Muscle of leg (tissue), 16 donors: ENCODE results near the gene APP. TPM values are rescaled to one million over a fixed set of nuclear protein-coding genes. Genes with fewer than 3 reads are reported as not detected.

ENCODE experiments used
- DNase-seq: peaks from one replicate; pipeline ENCODE4 v3.0.0; 2013
- H3K27ac ChIP-seq: one replicate; pipeline ENCODE4 v1.5.1; 2013; ENCODE audit warnings: mild to moderate bottlenecking, low read length, control low read depth
- H3K27me3 ChIP-seq: one replicate; pipeline ENCODE4 v1.6.1; 2013; ENCODE audit warnings: low read length; ENCODE audit not compliant: control insufficient read depth, insufficient read depth
- H3K36me3 ChIP-seq: one replicate; pipeline ENCODE4 v1.6.1; 2013; ENCODE audit warnings: low read length; ENCODE audit not compliant: control insufficient read depth, insufficient read depth
- H3K4me1 ChIP-seq: one replicate; pipeline ENCODE4 v1.6.1; 2013; ENCODE audit warnings: low read length; ENCODE audit not compliant: control insufficient read depth, insufficient read depth
- H3K4me3 ChIP-seq: one replicate; pipeline ENCODE4 v1.5.1; 2013; ENCODE audit warnings: low read length, control low read depth
- H3K9me3 ChIP-seq: replicated peaks from 2 replicates; pipeline ENCODE4 v1.6.1; 2013; ENCODE audit warnings: low read depth, low read length; ENCODE audit not compliant: control insufficient read depth
- WGBS: methylation state at CpG from one replicate; pipeline ENCODE4 v1.1.5; 2013; ENCODE audit warnings: missing lambda C conversion rate; ENCODE audit not compliant: insufficient coverage; 5-methylcytosine and 5-hydroxymethylcytosine counted together
- long read RNA-seq, 11 donors: transcript quantifications; one replicate each; lab custom pipeline, GENCODE V29; 2026
- polyA plus RNA-seq, 8 donors: library from polyadenylated mRNA; unstranded; fragments of 120-200 nt; gene quantifications; one replicate each; pipeline versions ENCODE4 v1.2.1 to v1.2.3, GENCODE V29; 2013; ENCODE audit warnings: inconsistent platforms in 1 of 8, low replicate concordance in 1 of 8; ENCODE audit not compliant: insufficient read length in 8 of 8, insufficient read depth in 1 of 8
- total RNA-seq: library from RNA; stranded (reverse); fragments of 120-200 nt; gene quantifications from one replicate; pipeline ENCODE4 v1.2.4, GENCODE V29; 2013

APP gene
- 154 TPM for total RNA-seq
- polyA plus RNA-seq: 100 to 1,000 TPM; 221 to 476 (median 328) TPM
- long read RNA-seq, donor 1, transcript APP-201 (18 exons, 3,467 nt): major isoform, 15 of 25 reads
- long read RNA-seq, donor 1, transcript APP-204 (17 exons, 3,543 nt): minor isoform, 7 of 25 reads
- long read RNA-seq, donor 1, partial matches to known transcripts: 0 of 25 reads
- long read RNA-seq, donor 1, other reads (novel, unspliced or antisense): 0 of 25 reads
- long read RNA-seq, donor 2, partial matches to known transcripts: 0 of 4 reads
- long read RNA-seq, donor 2, other reads (novel, unspliced or antisense): 0 of 4 reads
- long read RNA-seq, donor 3, transcript APP-201 (18 exons, 3,467 nt): major isoform, 16 of 27 reads
- long read RNA-seq, donor 3, transcript APP-204 (17 exons, 3,543 nt): minor isoform, 9 of 27 reads
- long read RNA-seq, donor 3, partial matches to known transcripts: 0 of 27 reads
- long read RNA-seq, donor 3, other reads (novel, unspliced or antisense): 0 of 27 reads
- long read RNA-seq, donor 4, transcript APP-204 (17 exons, 3,543 nt): minor isoform, 15 of 45 reads
- long read RNA-seq, donor 4, transcript APP-201 (18 exons, 3,467 nt): major isoform, 17 of 45 reads
- long read RNA-seq, donor 4, partial matches to known transcripts: 10 of 45 reads
- long read RNA-seq, donor 4, other reads (novel, unspliced or antisense): 0 of 45 reads
- long read RNA-seq, donor 5, transcript APP-213 (3 exons, 816 nt): minor isoform, 5 of 186 reads
- long read RNA-seq, donor 5, transcript APP-204 (17 exons, 3,543 nt): minor isoform, 29 of 186 reads
- long read RNA-seq, donor 5, transcript APP-201 (18 exons, 3,467 nt): major isoform, 71 of 186 reads
- long read RNA-seq, donor 5, transcript APP-202 (16 exons, 3,355 nt): minor isoform, 6 of 186 reads
- long read RNA-seq, donor 5, partial matches to known transcripts: 73 of 186 reads
- long read RNA-seq, donor 5, other reads (novel, unspliced or antisense): 0 of 186 reads
- long read RNA-seq, donor 6, transcript APP-204 (17 exons, 3,543 nt): minor isoform, 21 of 98 reads
- long read RNA-seq, donor 6, transcript APP-201 (18 exons, 3,467 nt): major isoform, 53 of 98 reads
- long read RNA-seq, donor 6, partial matches to known transcripts: 12 of 98 reads
- long read RNA-seq, donor 6, other reads (novel, unspliced or antisense): 6 of 98 reads
- long read RNA-seq, donor 7, transcript APP-201 (18 exons, 3,467 nt): major isoform, 38 of 81 reads
- long read RNA-seq, donor 7, transcript APP-204 (17 exons, 3,543 nt): minor isoform, 27 of 81 reads
- long read RNA-seq, donor 7, partial matches to known transcripts: 10 of 81 reads
- long read RNA-seq, donor 7, other reads (novel, unspliced or antisense): 0 of 81 reads
- long read RNA-seq, donor 8, transcript APP-201 (18 exons, 3,467 nt): major isoform, 15 of 31 reads
- long read RNA-seq, donor 8, transcript APP-204 (17 exons, 3,543 nt): minor isoform, 5 of 31 reads
- long read RNA-seq, donor 8, partial matches to known transcripts: 5 of 31 reads
- long read RNA-seq, donor 8, other reads (novel, unspliced or antisense): 0 of 31 reads
- long read RNA-seq, donor 9, transcript APP-204 (17 exons, 3,543 nt): minor isoform, 9 of 37 reads
- long read RNA-seq, donor 9, transcript APP-201 (18 exons, 3,467 nt): major isoform, 14 of 37 reads
- long read RNA-seq, donor 9, partial matches to known transcripts: 10 of 37 reads
- long read RNA-seq, donor 9, other reads (novel, unspliced or antisense): 0 of 37 reads
- long read RNA-seq, donor 10, transcript APP-204 (17 exons, 3,543 nt): minor isoform, 7 of 53 reads
- long read RNA-seq, donor 10, transcript APP-201 (18 exons, 3,467 nt): major isoform, 18 of 53 reads
- long read RNA-seq, donor 10, partial matches to known transcripts: 25 of 53 reads
- long read RNA-seq, donor 10, other reads (novel, unspliced or antisense): 0 of 53 reads
- long read RNA-seq, donor 11, transcript APP-201 (18 exons, 3,467 nt): major isoform, 27 of 54 reads
- long read RNA-seq, donor 11, transcript APP-204 (17 exons, 3,543 nt): minor isoform, 13 of 54 reads
- long read RNA-seq, donor 11, partial matches to known transcripts: 10 of 54 reads
- long read RNA-seq, donor 11, other reads (novel, unspliced or antisense): 0 of 54 reads

- DNase-seq: peak; percentile 93
- WGBS: under 1% methylated on average over 81 of the region's 88 CpGs
- peaks cover 11% of the 10 kb centered on the region for H3K4me1 ChIP-seq
- no peaks in the 10 kb centered on the region for H3K9me3 ChIP-seq
- peaks cover 10% of the 10 kb centered on the region for H3K27me3 ChIP-seq
- H3K4me3 ChIP-seq: peak within 1 kb of the TSS; percentile 95
- peak within 1 kb of the TSS; percentile 95 for H3K27ac ChIP-seq
- H3K36me3 ChIP-seq: no peaks in the 10 kb centered on the region
Observed at GRCh38 chr21:26170471-26171257, at the start of gene APP. APP (minus strand) TSS chr21:26170770; CDS start chr21:26170620, 150 bp downstream.

GRCh38 chr21:26212220-26212619 lies 41.6 kb upstream of the APP start:
- Histone ChIP-seq H3K4me1 (no peaks in the 10 kb centered on the region), H3K27me3 (no peaks in the 10 kb centered on the region), H3K4me3 (no peak overlapping the region), H3K9me3 (no peaks in the 10 kb centered on the region), H3K27ac (no peak overlapping the region), H3K36me3 (no peaks in the 10 kb centered on the region)
- 57% methylated on average over 4 of the region's 9 CpGs for WGBS
- DNase-seq: no peak

- no peaks in the 10 kb centered on the region for H3K9me3 ChIP-seq
- no peak for DNase-seq
- H3K4me3 ChIP-seq: no peak overlapping the region
- H3K27me3 ChIP-seq: no peaks in the 10 kb centered on the region
- 92% methylated on average over 1 of the region's 3 CpGs for WGBS
- no peak overlapping the region for H3K27ac ChIP-seq
- no peaks in the 10 kb centered on the region for H3K36me3 ChIP-seq
- H3K4me1 ChIP-seq: no peaks in the 10 kb centered on the region
Observed at GRCh38 chr21:26210614-26211013, 40.0 kb upstream of the APP start.

- no peak overlapping the region for H3K4me3 ChIP-seq
- H3K4me1 ChIP-seq: no peaks in the 10 kb centered on the region
- no peaks in the 10 kb centered on the region for H3K27me3 ChIP-seq
- H3K9me3 ChIP-seq: no peaks in the 10 kb centered on the region
- H3K27ac ChIP-seq: no peak overlapping the region
- WGBS: 63% methylated on average over 1 of the region's 3 CpGs
- no peaks in the 10 kb centered on the region for H3K36me3 ChIP-seq
- no peak for DNase-seq
Observed at GRCh38 chr21:26207021-26207420, 36.5 kb upstream of the APP start.

GRCh38 chr21:26199456-26199855 lies 28.9 kb upstream of the APP start:
- Histone ChIP-seq H3K9me3 (no peaks in the 10 kb centered on the region), H3K4me1 (no peaks in the 10 kb centered on the region), H3K36me3 (no peaks in the 10 kb centered on the region), H3K27me3 (no peaks in the 10 kb centered on the region), H3K27ac (no peak overlapping the region), H3K4me3 (no peak overlapping the region)
- DNase-seq: no peak
- WGBS: 43% methylated on average over 1 of the region's 4 CpGs

GRCh38 chr21:26195708-26196107 lies 25.1 kb upstream of the APP start:
- Histone ChIP-seq H3K4me1 (no peaks in the 10 kb centered on the region), H3K27ac (no peak overlapping the region), H3K4me3 (no peak overlapping the region), H3K9me3 (no peaks in the 10 kb centered on the region), H3K36me3 (no peaks in the 10 kb centered on the region), H3K27me3 (no peaks in the 10 kb centered on the region)
- no peak for DNase-seq
- WGBS: 70% methylated on average over 3 of the region's 4 CpGs

GRCh38 chr21:26194811-26195251 lies 24.3 kb upstream of the APP start:
- peak; percentile 7 for DNase-seq
- no peak overlapping the region for H3K4me3 ChIP-seq
- H3K27me3 ChIP-seq: no peaks in the 10 kb centered on the region
- no peak overlapping the region for H3K27ac ChIP-seq
- WGBS: 34% methylated on average over 4 of the region's 6 CpGs
- no peaks in the 10 kb centered on the region for H3K4me1 ChIP-seq
- H3K36me3 ChIP-seq: no peaks in the 10 kb centered on the region
- H3K9me3 ChIP-seq: no peaks in the 10 kb centered on the region

GRCh38 chr21:26194326-26194725 lies 23.8 kb upstream of the APP start:
- Histone ChIP-seq H3K4me3 (no peak overlapping the region), H3K27ac (no peak overlapping the region), H3K9me3 (no peaks in the 10 kb centered on the region), H3K36me3 (no peaks in the 10 kb centered on the region), H3K4me1 (no peaks in the 10 kb centered on the region), H3K27me3 (no peaks in the 10 kb centered on the region)
- no peak for DNase-seq
- WGBS: no CpG with 5 or more reads among the region's 3 CpGs
